Measurements from ENCODE around the gene PCBP3.
"Not testable (repeated sequence)": the region's sequence is repeated elsewhere in the genome, so short reads cannot be mapped to it uniquely, and the experiment has no call there.

GRCh38 chr21:45710306-45710705, 66.8 kb downstream of the PCBP3 start:
- not testable (repeated sequence) for TF ChIP-seq CTCF, POLR2AphosphoS5 (IDR thresholded peaks at IDR 0.05)
